Measurements from ENCODE around the gene YES1.
A peak's percentile ranks its signal among the peaks of the same experiment; 100 is the strongest.
"Not testable (repeated sequence)": the region's sequence is repeated elsewhere in the genome, so short reads cannot be mapped to it uniquely, and the experiment has no call there.

Gene YES1

GRCh38 chr18:814300-815084 lies 2.5 kb upstream of the YES1 start:
- TF ChIP-seq, protein P1, sequence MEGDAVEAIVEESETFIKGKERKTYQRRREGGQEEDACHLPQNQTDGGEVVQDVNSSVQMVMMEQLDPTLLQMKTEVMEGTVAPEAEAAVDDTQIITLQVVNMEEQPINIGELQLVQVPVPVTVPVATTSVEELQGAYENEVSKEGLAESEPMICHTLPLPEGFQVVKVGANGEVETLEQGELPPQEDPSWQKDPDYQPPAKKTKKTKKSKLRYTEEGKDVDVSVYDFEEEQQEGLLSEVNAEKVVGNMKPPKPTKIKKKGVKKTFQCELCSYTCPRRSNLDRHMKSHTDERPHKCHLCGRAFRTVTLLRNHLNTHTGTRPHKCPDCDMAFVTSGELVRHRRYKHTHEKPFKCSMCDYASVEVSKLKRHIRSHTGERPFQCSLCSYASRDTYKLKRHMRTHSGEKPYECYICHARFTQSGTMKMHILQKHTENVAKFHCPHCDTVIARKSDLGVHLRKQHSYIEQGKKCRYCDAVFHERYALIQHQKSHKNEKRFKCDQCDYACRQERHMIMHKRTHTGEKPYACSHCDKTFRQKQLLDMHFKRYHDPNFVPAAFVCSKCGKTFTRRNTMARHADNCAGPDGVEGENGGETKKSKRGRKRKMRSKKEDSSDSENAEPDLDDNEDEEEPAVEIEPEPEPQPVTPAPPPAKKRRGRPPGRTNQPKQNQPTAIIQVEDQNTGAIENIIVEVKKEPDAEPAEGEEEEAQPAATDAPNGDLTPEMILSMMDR (IDR thresholded peaks at IDR 0.05; ENCODE audit: insufficient read depth, low read depth, low read length, missing control alignments): no peak
- no peak for DNase-seq (ENCODE audit: low read depth)
- no peak overlapping the region for H3K4me3 ChIP-seq (ENCODE audit: low read depth, low read length)

DNA sequence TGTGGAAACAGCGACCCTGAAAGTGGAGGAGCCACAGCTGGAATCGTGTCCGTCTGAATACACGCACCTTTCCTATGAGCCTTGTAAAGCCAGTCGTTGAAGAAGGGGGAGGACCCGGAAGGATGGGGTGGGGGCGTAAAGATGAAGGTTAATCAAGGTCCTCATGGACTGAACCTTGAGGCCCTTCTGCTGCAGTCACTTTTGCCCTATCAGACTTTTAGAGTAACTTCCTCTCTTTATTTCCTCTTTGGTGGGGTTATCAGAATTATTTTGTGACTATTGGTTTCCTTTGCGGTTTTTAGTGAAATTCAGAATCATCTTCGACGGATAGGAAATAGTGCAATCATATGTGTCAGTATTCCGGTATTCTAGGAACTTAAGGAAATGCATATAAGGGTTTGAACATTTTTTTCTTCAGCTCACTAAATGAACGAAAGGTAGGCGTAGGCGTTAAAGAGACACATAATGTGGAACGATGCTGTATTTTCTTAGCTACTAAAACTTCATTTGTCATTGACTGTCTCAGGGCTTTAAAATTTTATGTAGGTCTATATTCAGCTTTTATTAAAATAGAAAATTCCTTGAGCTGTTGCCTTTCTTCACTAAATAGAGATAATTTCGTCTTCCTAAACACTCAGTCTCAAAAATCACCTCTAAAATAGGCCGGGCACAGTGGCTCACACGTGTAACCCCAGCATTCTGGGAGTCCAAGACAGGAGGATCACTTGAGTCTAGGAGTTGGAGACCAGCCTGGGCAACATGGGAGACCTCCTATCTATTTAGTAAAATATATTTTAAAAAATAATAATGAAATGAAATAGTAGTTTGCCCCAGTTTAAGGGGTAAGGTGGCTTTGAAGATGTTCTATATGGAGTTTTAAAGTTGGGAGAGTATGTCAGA lies 1.4 kb upstream of the YES1 start:
- TF ChIP-seq, protein P1 (IDR thresholded peaks at IDR 0.05; ENCODE audit: insufficient read depth, low read depth, low read length, missing control alignments): no peak
- H3K4me3 ChIP-seq (ENCODE audit: low read depth, low read length): peak overlapping the region; percentile 93
- no peak for DNase-seq (ENCODE audit: low read depth)

GRCh38 chr18:812376-813171 lies 532 bp upstream of the YES1 start:
- H3K4me3 ChIP-seq (ENCODE audit: low read depth, low read length): peak overlapping the region; percentile 93
- DNase-seq (ENCODE audit: low read depth): peak; percentile 80
- TF ChIP-seq, protein P1 (IDR thresholded peaks at IDR 0.05; ENCODE audit: insufficient read depth, low read depth, low read length, missing control alignments): no peak

DNA sequence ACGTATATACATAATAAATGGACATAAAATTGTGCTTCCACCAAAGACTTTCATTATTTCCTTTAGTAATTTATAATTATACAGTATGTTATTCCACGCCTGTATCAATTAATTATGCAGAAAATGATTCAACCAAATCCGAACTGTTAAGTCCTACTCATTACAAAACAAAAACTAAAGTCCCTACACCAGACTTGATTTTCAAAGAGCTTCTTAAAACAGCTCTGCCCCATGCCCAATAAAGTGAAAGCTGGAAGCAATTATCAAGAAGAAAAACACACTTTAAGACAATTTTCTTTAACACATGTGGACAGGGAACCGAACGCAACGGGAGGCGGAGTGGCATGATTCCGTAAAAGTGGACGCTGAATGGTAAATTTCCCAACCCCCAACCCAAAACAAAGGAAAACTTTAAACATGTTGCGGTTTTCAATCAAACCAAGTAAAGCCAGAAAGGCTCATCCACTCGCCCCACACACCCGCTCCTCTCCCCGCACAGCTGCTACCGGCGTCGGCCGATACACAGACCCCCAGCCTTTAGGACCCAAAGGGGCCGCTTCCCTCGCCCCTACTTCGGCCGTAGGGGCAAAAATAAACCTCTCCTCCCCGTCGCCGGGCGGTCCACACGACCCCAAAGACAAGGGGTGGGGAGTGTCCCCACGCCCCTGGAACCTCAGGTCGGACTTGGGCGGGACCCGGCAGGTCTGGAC lies 705 bp downstream of the YES1 start:
- peak overlapping the region; percentile 93 for H3K4me3 ChIP-seq (ENCODE audit: low read depth, low read length)
- DNase-seq (ENCODE audit: low read depth): peak; percentile 13
- TF ChIP-seq, protein P1 (IDR thresholded peaks at IDR 0.05; ENCODE audit: insufficient read depth, low read depth, low read length, missing control alignments): no peak

- TF ChIP-seq, protein P1 (IDR thresholded peaks at IDR 0.05; ENCODE audit: insufficient read depth, low read depth, low read length, missing control alignments): no peak
- DNase-seq (ENCODE audit: low read depth): peak; percentile 55
- H3K4me3 ChIP-seq (ENCODE audit: low read depth, low read length): peak overlapping the region; percentile 93
These were observed 1.9 kb downstream of the YES1 start for GRCh38 chr18:809985-810642.

DNA sequence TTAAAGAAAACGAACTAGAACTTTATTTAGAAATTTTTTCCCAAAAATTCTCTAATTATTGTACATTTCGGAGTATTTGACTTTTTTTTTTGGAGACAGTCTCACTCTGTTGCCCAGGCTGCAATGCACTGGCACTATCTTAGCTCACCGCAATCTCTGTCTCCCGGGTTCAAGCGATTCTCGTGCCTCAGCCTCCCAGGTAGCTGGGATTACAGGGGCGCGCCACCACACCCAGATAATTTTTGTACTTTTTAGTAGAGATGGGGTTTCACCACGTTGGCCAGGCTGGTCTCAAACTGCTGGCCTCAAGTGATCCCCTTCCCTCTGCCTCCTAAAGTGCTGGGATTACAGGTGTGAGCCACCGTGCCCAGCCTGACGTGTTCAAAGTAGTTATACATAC lies 2.8 kb downstream of the YES1 start:
- not testable (repeated sequence) for DNase-seq (ENCODE audit: low read depth); H3K4me3 ChIP-seq (ENCODE audit: low read depth, low read length)
